ENCODE results near the gene PEBP1.

PEBP1 gene

DNA sequence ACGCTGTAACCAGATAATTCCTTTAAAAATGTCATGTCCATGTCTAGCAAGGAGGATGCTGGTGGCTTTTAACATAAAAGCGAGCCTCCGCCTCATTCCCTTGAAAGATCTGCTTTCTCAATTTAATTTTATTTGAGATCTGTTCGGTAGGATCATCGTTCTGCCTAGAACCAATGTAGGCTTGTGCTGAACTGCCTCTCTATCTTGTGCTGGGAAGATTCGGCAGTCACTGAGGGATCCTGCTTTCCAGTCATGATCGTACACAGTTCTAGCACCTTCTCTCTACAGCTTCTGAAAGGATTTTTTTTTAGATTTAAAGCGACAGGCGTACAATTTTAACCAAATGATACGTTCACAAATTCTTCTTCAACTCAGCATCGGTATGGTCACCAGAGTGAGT is 54.3 kb downstream of the PEBP1 start:
- TF ChIP-seq, protein P1, sequence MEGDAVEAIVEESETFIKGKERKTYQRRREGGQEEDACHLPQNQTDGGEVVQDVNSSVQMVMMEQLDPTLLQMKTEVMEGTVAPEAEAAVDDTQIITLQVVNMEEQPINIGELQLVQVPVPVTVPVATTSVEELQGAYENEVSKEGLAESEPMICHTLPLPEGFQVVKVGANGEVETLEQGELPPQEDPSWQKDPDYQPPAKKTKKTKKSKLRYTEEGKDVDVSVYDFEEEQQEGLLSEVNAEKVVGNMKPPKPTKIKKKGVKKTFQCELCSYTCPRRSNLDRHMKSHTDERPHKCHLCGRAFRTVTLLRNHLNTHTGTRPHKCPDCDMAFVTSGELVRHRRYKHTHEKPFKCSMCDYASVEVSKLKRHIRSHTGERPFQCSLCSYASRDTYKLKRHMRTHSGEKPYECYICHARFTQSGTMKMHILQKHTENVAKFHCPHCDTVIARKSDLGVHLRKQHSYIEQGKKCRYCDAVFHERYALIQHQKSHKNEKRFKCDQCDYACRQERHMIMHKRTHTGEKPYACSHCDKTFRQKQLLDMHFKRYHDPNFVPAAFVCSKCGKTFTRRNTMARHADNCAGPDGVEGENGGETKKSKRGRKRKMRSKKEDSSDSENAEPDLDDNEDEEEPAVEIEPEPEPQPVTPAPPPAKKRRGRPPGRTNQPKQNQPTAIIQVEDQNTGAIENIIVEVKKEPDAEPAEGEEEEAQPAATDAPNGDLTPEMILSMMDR (IDR thresholded peaks at IDR 0.05; ENCODE audit: borderline replicate concordance, extremely low read depth, low read length, poor library complexity, severe bottlenecking), result no peak
- TF ChIP-seq EZH2 (IDR thresholded peaks at IDR 0.05; ENCODE audit: borderline replicate concordance, low read depth, low read length, severe bottlenecking), result no peak
- no peak overlapping the region for H3K4me2 ChIP-seq (ENCODE audit: insufficient read depth, low read length)
- H3K36me3 ChIP-seq (ENCODE audit: insufficient read depth, low read length), result peaks cover 52% of the 10 kb centered on the region; the same call in 1 of the 2 replicates
- no peaks in the 10 kb centered on the region for H3K4me1 ChIP-seq (ENCODE audit: insufficient read depth, low read length)
- H3K9me3 ChIP-seq (ENCODE audit: insufficient read depth, low read length, severe bottlenecking), result no peaks in the 10 kb centered on the region
- ATAC-seq (ENCODE audit: insufficient read depth, low read depth), result no peak
- H3K4me3 ChIP-seq (ENCODE audit: low read depth in 1 of 2, low read length in 2 of 2), result no peak overlapping the region
- no peaks in the 10 kb centered on the region for H3K27me3 ChIP-seq (ENCODE audit: insufficient read depth, low read length, poor library complexity)
- H3K9ac ChIP-seq (ENCODE audit: low read depth, low read length), result no peak overlapping the region
- no peaks in the 10 kb centered on the region for H4K20me1 ChIP-seq (ENCODE audit: insufficient read depth, low read length)
- no peak for DNase-seq
- no peaks in the 10 kb centered on the region for H3K79me2 ChIP-seq (ENCODE audit: insufficient read depth, low read length)
- H3K27ac ChIP-seq (ENCODE audit: low read length), result no peak overlapping the region
- H2AFZ ChIP-seq (ENCODE audit: low read depth, low read length), result no peak overlapping the region

DNA sequence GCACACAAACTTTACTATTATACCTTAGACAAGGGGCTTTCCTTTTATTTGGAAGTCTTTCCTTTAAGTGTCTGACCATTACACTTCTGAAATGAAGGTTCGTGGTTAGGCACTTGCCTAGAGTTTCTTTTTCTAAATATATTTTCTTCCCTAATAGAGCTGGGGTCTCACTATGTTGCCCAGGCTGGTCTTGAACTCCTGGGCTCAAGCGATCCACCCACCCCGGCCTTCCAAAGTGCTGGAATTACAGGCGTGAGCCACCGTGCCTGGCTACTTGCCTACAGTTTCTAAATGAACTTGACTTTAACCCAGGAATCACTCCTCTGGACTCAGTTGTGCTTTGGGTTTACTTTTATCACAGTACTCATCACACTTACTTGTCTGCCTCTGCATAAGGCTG is 57.6 kb downstream of the PEBP1 start:
- ATAC-seq (ENCODE audit: insufficient read depth, low read depth), result no peak
- peaks cover 56% of the 10 kb centered on the region for H3K36me3 ChIP-seq (ENCODE audit: insufficient read depth, low read length)

DNA sequence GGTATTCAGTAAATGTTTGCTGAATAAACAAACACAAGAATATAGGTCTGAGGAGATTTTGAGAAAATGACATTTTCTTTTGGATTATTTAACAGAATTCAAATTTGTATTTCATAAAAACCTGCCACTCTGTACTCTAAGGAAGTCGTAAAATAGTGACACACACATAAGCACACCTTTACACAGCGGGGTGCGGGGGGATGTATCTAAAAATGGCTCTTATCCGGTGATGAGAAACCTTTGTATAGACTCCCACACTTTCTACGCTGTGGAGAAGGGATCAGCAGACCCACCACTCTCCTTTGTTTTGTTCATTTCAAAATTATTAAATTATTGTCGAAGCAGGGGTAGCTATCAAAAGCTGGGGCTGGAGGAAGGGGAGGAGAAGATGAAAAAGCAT is 58.0 kb downstream of the PEBP1 start:
- no peaks in the 10 kb centered on the region for H3K79me2 ChIP-seq (ENCODE audit: insufficient read depth, low read length)
- peaks cover 56% of the 10 kb centered on the region for H3K36me3 ChIP-seq (ENCODE audit: insufficient read depth, low read length)
- no peaks in the 10 kb centered on the region for H3K27me3 ChIP-seq (ENCODE audit: insufficient read depth, low read length, poor library complexity)
- H2AFZ ChIP-seq (ENCODE audit: low read depth, low read length), result no peak overlapping the region
- no peak overlapping the region for H3K4me3 ChIP-seq (ENCODE audit: low read depth in 1 of 2, low read length in 2 of 2)
- TF ChIP-seq, protein P1 (IDR thresholded peaks at IDR 0.05; ENCODE audit: borderline replicate concordance, extremely low read depth, low read length, poor library complexity, severe bottlenecking), result no peak
- no peak for TF ChIP-seq EZH2 (IDR thresholded peaks at IDR 0.05; ENCODE audit: borderline replicate concordance, low read depth, low read length, severe bottlenecking)
- no peak overlapping the region for H3K4me2 ChIP-seq (ENCODE audit: insufficient read depth, low read length)
- no peaks in the 10 kb centered on the region for H3K4me1 ChIP-seq (ENCODE audit: insufficient read depth, low read length)
- no peak for DNase-seq
- H3K27ac ChIP-seq (ENCODE audit: low read length), result no peak overlapping the region
- no peaks in the 10 kb centered on the region for H3K9me3 ChIP-seq (ENCODE audit: insufficient read depth, low read length, severe bottlenecking)
- no peak for ATAC-seq (ENCODE audit: insufficient read depth, low read depth)
- H3K9ac ChIP-seq (ENCODE audit: low read depth, low read length), result no peak overlapping the region
- H4K20me1 ChIP-seq (ENCODE audit: insufficient read depth, low read length), result no peaks in the 10 kb centered on the region

More for the DNA sequence above, 57.6 kb downstream of the PEBP1 start:
- H3K27ac ChIP-seq (ENCODE audit: low read length), result no peak overlapping the region
- H3K27me3 ChIP-seq (ENCODE audit: insufficient read depth, low read length, poor library complexity), result no peaks in the 10 kb centered on the region
- TF ChIP-seq EZH2 (IDR thresholded peaks at IDR 0.05; ENCODE audit: borderline replicate concordance, low read depth, low read length, severe bottlenecking), result no peak
- TF ChIP-seq, protein P1 (IDR thresholded peaks at IDR 0.05; ENCODE audit: borderline replicate concordance, extremely low read depth, low read length, poor library complexity, severe bottlenecking), result no peak
- H4K20me1 ChIP-seq (ENCODE audit: insufficient read depth, low read length), result no peaks in the 10 kb centered on the region
- H3K4me1 ChIP-seq (ENCODE audit: insufficient read depth, low read length), result no peaks in the 10 kb centered on the region
- no peaks in the 10 kb centered on the region for H3K79me2 ChIP-seq (ENCODE audit: insufficient read depth, low read length)
- DNase-seq, result no peak
- H3K9me3 ChIP-seq (ENCODE audit: insufficient read depth, low read length, severe bottlenecking), result no peaks in the 10 kb centered on the region
- H3K4me3 ChIP-seq (ENCODE audit: low read depth in 1 of 2, low read length in 2 of 2), result no peak overlapping the region
- H3K4me2 ChIP-seq (ENCODE audit: insufficient read depth, low read length), result no peak overlapping the region
- no peak overlapping the region for H2AFZ ChIP-seq (ENCODE audit: low read depth, low read length)
- H3K9ac ChIP-seq (ENCODE audit: low read depth, low read length), result no peak overlapping the region
